Measurements from ENCODE around the gene DUSP14. TPM values are rescaled to one million over a fixed set of nuclear protein-coding genes. Genes with fewer than 3 reads are reported as not detected.
"Not testable (repeated sequence)": the region's sequence is repeated elsewhere in the genome, so short reads cannot be mapped to it uniquely, and the experiment has no call there.

The DUSP14 gene
- total RNA-seq, 1 donor from 2014 or later: 21.0 TPM

GRCh38 chr17:37507111-37507510 lies 17.4 kb downstream of the DUSP14 start:
- no peak for DNase-seq (ENCODE audit: low spot score)
- no peak for ATAC-seq
- intact Hi-C loops (cut with DNase I): no loop called here

- intact Hi-C loops (cut with DNase I): no loop called here
- no peak for DNase-seq (ENCODE audit: low spot score)
- no peak for ATAC-seq
Observed at GRCh38 chr17:37510056-37510455, 20.4 kb downstream of the DUSP14 start.

GRCh38 chr17:37511642-37512041 lies 22.0 kb downstream of the DUSP14 start:
- DNase-seq (ENCODE audit: low spot score); ATAC-seq; intact Hi-C loops (cut with DNase I): not testable (repeated sequence)

GRCh38 chr17:37512442-37513068 lies 22.9 kb downstream of the DUSP14 start:
- no peak for ATAC-seq
- intact Hi-C loops (cut with DNase I): no loop called here

GRCh38 chr17:37513711-37514110 lies 24.0 kb downstream of the DUSP14 start:
- intact Hi-C loops (cut with DNase I): no loop called here
- DNase-seq (ENCODE audit: low spot score) (no peak), ATAC-seq (no peak)

More at GRCh38 chr17:37512442-37513068, 22.9 kb downstream of the DUSP14 start:
- DNase-seq (ENCODE audit: low spot score): no peak

GRCh38 chr17:37516127-37516571 lies 26.5 kb downstream of the DUSP14 start:
- intact Hi-C loops (cut with DNase I): no loop called here
- no peak for DNase-seq (ENCODE audit: low spot score)

GRCh38 chr17:37517881-37518280 lies 28.2 kb downstream of the DUSP14 start:
- ATAC-seq (no peak), DNase-seq (ENCODE audit: low spot score) (no peak)
- intact Hi-C loops (cut with DNase I): no loop called here

More at GRCh38 chr17:37516127-37516571, 26.5 kb downstream of the DUSP14 start:
- ATAC-seq: no peak

GRCh38 chr17:37518826-37519225 lies 29.1 kb downstream of the DUSP14 start:
- intact Hi-C loops (cut with DNase I): no loop called here
- DNase-seq (ENCODE audit: low spot score) (no peak), ATAC-seq (no peak)

- DNase-seq (ENCODE audit: low spot score) (no peak), ATAC-seq (no peak)
- intact Hi-C loops (cut with DNase I): no loop called here
Observed at GRCh38 chr17:37519251-37519985, 29.7 kb downstream of the DUSP14 start.

- ATAC-seq (no peak), DNase-seq (ENCODE audit: low spot score) (no peak)
- intact Hi-C loops (cut with DNase I): no loop called here
Observed at GRCh38 chr17:37520174-37520573, 30.5 kb downstream of the DUSP14 start.

- intact Hi-C loops (cut with DNase I): no loop called here
- ATAC-seq (no peak), DNase-seq (ENCODE audit: low spot score) (no peak)
Observed at GRCh38 chr17:37521821-37522220, 32.1 kb downstream of the DUSP14 start.

- intact Hi-C loops (cut with DNase I): no loop called here
- ATAC-seq: no peak
- no peak for DNase-seq (ENCODE audit: low spot score)
Observed at GRCh38 chr17:37523715-37524219, 34.1 kb downstream of the DUSP14 start.

- ATAC-seq: peak; percentile 57
- intact Hi-C loops (cut with DNase I): no loop called here
- DNase-seq (ENCODE audit: low spot score): no peak
Observed at GRCh38 chr17:37527249-37527851, 37.7 kb downstream of the DUSP14 start.

GRCh38 chr17:37530420-37530819 lies 40.7 kb downstream of the DUSP14 start:
- intact Hi-C loops (cut with DNase I): no loop called here
- DNase-seq (ENCODE audit: low spot score) (no peak), ATAC-seq (no peak)

- no peak for DNase-seq (ENCODE audit: low spot score)
- intact Hi-C loops (cut with DNase I): no loop called here
- no peak for ATAC-seq
Observed at GRCh38 chr17:37532756-37533155, 43.1 kb downstream of the DUSP14 start.

GRCh38 chr17:37535906-37536305 lies 46.2 kb downstream of the DUSP14 start:
- ATAC-seq: no peak

GRCh38 chr17:37538981-37539659 lies 49.4 kb downstream of the DUSP14 start:
- intact Hi-C loops (cut with DNase I): no loop called here
- ATAC-seq: no peak
- DNase-seq (ENCODE audit: low spot score): no peak

More at GRCh38 chr17:37535906-37536305, 46.2 kb downstream of the DUSP14 start:
- no peak for DNase-seq (ENCODE audit: low spot score)
- intact Hi-C loops (cut with DNase I): no loop called here

GRCh38 chr17:37541880-37542660 lies 52.4 kb downstream of the DUSP14 start:
- DNase-seq (ENCODE audit: low spot score) (no peak), ATAC-seq (no peak)
- intact Hi-C loops (cut with DNase I): no loop called here

- intact Hi-C loops (cut with DNase I): no loop called here
- DNase-seq (ENCODE audit: low spot score) (no peak), ATAC-seq (no peak)
Observed at GRCh38 chr17:37543637-37544052, 54.0 kb downstream of the DUSP14 start.

Measured in sciatic nerve (tissue), 2 donors.